ENCODE data around the gene RAD51B.
"Not testable (repeated sequence)": the region's sequence is repeated elsewhere in the genome, so short reads cannot be mapped to it uniquely, and the experiment has no call there.

Gene RAD51B

DNA sequence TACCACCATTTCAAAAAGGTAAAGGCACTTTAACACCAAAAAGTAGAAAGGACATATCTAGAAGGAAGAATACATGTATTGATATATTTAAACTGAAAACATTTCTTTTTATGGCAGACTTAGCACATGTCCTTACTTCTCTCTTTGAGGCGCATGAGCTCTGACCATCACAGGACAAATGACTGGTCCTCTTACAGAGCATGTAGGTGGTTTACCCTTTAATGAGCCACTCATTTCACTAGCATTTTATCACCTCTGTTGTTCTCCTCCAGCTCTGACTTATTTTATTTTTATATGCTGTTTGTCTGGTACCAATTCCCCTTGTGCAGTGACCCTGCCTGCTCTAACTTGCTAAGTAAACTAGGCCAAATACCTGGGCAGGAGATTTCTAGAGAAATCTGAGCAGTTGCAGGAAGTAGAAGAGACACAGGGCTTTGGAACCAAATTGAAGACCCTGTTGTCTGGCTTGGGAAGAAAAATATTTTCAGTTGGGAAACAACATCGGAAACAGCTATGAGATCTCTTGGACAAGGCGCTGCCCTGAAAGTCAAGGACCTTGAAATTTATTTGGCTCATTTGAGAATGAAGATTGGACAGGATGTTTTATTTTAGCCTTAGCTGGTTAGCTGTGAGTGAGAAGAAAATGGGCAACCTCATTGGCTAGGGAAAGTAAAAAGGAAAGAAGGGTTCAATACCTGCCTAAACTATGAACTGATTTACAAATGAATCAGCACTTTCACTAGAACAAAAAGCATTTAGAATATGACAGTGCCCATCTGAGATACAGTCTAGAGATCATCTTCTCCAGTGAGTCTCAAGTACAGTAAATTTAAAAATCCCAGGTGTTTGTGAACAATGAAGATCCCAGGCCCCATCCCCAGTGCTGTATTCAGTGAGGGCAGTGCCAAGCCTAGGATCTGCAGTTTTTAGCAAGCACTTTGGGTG is 598.9 kb downstream of the RAD51B start:
- no peaks in the 10 kb centered on the region for H3K36me3 Mint-ChIP-seq (ENCODE audit: low read depth)
- no peak overlapping the region for H3K4me3 Mint-ChIP-seq
- peaks cover 4% of the 10 kb centered on the region for H3K4me1 Mint-ChIP-seq (ENCODE audit: low read depth)
- H3K27ac Mint-ChIP-seq = no peak overlapping the region
- H3K9me3 Mint-ChIP-seq = no peaks in the 10 kb centered on the region
- H3K27me3 Mint-ChIP-seq (ENCODE audit: low read depth) = no peaks in the 10 kb centered on the region

DNA sequence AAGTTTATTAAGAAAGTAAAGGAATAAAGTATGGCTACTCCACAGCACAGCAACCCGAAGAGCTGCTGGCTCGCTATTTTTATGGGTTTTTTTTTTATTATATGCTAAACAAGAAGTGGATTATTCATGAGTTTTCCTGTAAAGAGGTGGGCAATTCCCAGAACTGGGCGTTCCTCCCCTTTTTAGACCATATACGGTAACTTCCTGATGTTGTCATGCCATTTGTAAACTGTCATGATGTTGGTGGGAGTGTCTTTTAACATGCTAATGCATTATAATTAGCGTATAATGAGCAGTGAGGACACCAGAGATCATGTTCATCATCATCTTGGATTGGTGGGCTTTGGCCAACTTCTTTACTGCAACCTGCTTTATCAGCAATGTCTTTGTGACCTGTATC is 600.8 kb downstream of the RAD51B start:
- H3K36me3 Mint-ChIP-seq (ENCODE audit: low read depth) = no peaks in the 10 kb centered on the region
- no peaks in the 10 kb centered on the region for H3K9me3 Mint-ChIP-seq
- H3K4me3 Mint-ChIP-seq = no peak overlapping the region
- H3K4me1 Mint-ChIP-seq (ENCODE audit: low read depth) = peaks cover 4% of the 10 kb centered on the region
- no peak overlapping the region for H3K27ac Mint-ChIP-seq
- no peaks in the 10 kb centered on the region for H3K27me3 Mint-ChIP-seq (ENCODE audit: low read depth)

DNA sequence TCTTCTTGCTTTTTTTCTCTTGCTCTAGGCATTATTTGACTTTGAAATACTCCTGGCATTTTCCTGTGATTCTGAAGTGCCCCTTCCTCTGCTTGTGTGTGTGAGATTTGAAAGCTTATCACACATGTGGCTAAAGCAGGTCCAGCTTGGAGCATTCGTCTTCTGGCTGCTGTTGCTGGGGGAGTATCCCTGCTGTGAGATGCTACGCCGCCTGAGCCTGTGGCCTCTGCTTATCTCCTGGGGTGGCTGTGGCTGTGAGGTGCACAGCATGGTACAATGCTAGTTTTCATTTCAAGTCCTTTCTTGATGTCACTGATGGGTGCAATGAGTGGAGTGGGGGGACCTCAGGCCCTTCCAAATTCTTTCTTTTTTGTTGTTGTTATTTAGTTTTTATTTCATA is 601.5 kb downstream of the RAD51B start:
- H3K27me3 Mint-ChIP-seq (ENCODE audit: low read depth) = no peaks in the 10 kb centered on the region
- peaks cover 4% of the 10 kb centered on the region for H3K4me1 Mint-ChIP-seq (ENCODE audit: low read depth)
- H3K4me3 Mint-ChIP-seq = no peak overlapping the region
- no peak overlapping the region for H3K27ac Mint-ChIP-seq
- H3K36me3 Mint-ChIP-seq (ENCODE audit: low read depth) = no peaks in the 10 kb centered on the region
- no peaks in the 10 kb centered on the region for H3K9me3 Mint-ChIP-seq

DNA sequence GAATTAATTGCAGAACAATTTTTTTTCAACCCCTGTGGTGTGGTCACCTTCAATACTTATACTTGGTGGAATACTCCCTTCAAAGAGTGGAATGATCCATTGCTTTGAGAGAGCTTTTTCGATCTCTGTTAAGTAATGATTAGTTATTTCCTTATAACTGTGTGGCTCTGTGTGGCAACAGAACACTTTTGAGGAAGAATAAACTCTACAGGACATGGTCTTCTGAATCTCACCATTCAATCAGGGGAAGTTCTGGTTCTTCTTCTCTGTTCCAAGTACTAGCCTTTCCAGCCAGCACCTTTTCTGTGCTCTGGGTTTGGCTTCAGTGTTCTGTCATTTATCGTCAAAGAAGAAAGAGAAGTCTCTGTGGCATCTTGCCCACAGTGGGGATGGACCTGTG is 604.1 kb downstream of the RAD51B start:
- Mint-ChIP-seq H3K4me1 (ENCODE audit: low read depth) (peaks cover 4% of the 10 kb centered on the region), H3K27ac (no peak overlapping the region), H3K36me3 (ENCODE audit: low read depth) (no peaks in the 10 kb centered on the region), H3K9me3 (no peaks in the 10 kb centered on the region), H3K4me3 (no peak overlapping the region), H3K27me3 (ENCODE audit: low read depth) (no peaks in the 10 kb centered on the region)

DNA sequence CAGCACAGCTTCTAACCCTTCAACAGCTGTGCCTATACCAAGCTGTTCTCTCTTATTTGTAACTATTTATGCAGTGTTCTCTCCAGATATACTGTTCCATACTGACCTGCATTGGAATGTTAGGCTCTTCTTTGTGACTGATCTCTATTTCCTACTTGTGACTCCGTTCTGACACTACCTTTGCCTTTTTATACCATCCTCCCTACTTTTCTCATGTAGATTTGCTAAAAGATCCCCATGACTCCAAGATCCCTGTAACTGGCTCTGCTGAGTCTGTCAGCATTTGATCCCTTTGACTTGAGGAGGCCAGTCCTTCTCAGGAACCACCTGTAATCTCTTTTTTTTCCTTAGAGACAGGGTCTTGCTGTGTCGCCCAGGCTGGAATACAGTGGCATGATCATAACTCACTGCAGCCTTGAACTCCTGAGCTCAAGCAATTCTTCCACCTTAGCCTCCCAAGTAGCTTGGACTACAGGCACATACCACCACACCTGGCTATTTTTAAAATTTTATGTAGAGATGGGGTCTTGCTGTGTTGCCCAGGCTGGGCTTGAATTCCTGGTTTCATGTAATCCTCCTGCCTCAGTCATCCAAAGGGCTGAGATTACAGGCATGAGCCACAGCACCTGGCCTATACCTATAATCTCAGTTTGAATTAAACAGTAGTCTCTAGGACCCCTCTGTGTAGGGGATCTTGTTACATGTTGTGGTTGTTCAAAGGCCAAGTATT is 605.0 kb downstream of the RAD51B start:
- Mint-ChIP-seq H3K27ac (no peak overlapping the region), H3K4me3 (no peak overlapping the region), H3K4me1 (ENCODE audit: low read depth) (peaks cover under 1% of the 10 kb centered on the region), H3K9me3 (peaks cover 7% of the 10 kb centered on the region), H3K36me3 (ENCODE audit: low read depth) (no peaks in the 10 kb centered on the region), H3K27me3 (ENCODE audit: low read depth) (no peaks in the 10 kb centered on the region)

DNA sequence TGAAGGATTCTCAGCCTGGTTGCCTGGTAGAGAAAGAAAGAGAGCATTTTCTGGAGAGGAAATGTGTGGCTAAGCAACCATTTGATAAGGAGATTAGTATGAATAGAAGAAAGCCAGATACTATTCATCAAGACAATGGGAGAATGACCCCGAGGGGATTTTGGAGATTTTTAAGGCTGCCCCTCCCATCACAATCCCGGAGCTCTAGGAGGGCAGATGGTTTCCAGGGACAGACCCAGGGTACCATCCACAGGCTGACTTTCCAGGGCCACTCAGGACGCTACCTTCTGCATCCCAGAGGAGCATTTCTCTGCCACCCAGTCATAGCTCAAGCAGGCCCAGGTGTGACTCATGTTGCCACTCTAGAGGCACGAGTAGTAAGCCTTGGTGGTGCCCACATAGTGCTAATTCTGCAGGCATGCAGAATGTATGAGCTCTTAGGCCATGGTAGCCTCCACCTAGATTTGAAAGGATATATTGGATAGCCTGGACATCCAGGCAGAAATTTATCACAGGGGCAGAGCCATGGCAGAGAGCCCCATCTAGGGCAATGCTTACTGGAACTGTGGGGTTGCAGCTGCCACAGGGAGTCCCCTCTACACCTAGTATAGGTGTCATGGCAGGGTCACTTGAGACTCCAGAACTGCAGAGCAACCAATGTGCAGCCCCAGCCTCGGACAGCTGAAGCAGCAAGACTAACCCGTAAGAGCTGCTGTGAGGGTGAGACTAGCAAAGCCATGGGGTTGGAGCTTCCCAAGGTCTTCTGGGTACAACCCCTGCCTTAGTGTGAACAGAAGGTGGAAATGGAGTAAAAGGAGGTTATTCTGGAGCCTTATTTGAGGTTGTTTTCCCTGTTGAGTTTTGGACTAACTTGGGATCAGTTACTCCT is 607.3 kb downstream of the RAD51B start:
- Mint-ChIP-seq H3K4me1 (ENCODE audit: low read depth) (no peaks in the 10 kb centered on the region), H3K36me3 (ENCODE audit: low read depth) (peaks cover 6% of the 10 kb centered on the region), H3K4me3 (no peak overlapping the region), H3K27ac (no peak overlapping the region), H3K27me3 (ENCODE audit: low read depth) (peaks cover 5% of the 10 kb centered on the region), H3K9me3 (peaks cover 14% of the 10 kb centered on the region)

DNA sequence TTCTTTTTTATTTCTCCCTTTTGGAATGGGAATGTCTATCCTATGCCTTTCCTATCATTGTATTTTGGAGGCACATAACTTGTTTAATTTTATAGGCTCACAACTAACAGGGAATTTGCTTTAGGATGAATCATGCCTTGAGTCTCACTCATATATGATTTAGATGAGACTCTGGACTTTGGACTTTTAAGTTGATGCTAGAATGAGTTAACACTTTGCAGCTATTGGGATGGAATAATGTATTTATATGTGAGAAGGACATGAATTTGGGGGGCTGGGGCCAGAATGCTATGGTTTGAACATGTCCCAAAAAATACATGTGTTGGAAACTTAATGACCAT is 607.9 kb downstream of the RAD51B start:
- Mint-ChIP-seq H3K27me3 (ENCODE audit: low read depth) (peaks cover 5% of the 10 kb centered on the region), H3K36me3 (ENCODE audit: low read depth) (peaks cover 6% of the 10 kb centered on the region), H3K27ac (no peak overlapping the region), H3K4me3 (no peak overlapping the region), H3K9me3 (peaks cover 14% of the 10 kb centered on the region), H3K4me1 (ENCODE audit: low read depth) (no peaks in the 10 kb centered on the region)

DNA sequence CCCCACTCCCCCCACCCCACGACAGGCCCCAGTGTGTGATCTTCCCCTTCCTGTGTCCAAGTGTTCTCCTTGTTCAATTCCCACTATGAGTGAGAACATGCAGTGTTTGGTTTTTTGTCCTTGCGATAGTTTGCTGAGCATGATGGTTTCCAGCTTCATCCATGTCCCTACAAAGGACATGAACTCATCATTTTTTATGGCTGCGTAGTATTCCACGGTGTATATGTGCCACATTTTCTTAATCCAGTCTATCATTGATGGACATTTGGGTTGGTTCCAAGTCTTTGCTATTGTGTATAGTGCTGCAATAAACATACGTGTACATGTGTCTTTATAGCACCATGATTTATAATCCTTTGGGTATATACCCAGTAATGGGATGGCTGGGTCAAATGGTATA is 609.3 kb downstream of the RAD51B start:
- H3K9me3 Mint-ChIP-seq = peaks cover 14% of the 10 kb centered on the region
- not testable (repeated sequence) for H3K36me3 Mint-ChIP-seq (ENCODE audit: low read depth); H3K27me3 Mint-ChIP-seq (ENCODE audit: low read depth); H3K4me1 Mint-ChIP-seq (ENCODE audit: low read depth); H3K4me3 Mint-ChIP-seq; H3K27ac Mint-ChIP-seq

DNA sequence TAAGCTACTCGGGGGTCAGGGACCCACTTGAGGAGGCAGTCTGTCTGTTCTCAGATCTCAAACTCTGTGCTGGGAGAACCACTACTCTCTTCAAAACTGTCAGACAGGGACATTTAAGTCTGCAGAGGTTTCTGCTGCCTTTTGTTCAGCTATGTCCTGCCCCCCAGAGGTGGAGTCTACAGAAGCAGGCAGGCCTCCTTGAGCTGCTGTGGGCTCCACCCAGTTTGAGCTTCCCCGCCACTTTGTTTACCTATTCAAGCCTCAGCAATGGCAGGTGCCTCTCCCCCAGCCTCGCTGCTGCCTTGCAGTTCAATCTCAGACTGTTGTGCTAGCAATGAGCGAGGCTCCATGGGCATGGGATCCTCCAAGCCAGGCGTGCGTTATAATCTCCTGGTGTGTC is 614.6 kb downstream of the RAD51B start:
- not testable (repeated sequence) for H3K27ac Mint-ChIP-seq; H3K4me1 Mint-ChIP-seq (ENCODE audit: low read depth); H3K36me3 Mint-ChIP-seq (ENCODE audit: low read depth); H3K27me3 Mint-ChIP-seq (ENCODE audit: low read depth); H3K4me3 Mint-ChIP-seq
- H3K9me3 Mint-ChIP-seq = peaks cover 27% of the 10 kb centered on the region

DNA sequence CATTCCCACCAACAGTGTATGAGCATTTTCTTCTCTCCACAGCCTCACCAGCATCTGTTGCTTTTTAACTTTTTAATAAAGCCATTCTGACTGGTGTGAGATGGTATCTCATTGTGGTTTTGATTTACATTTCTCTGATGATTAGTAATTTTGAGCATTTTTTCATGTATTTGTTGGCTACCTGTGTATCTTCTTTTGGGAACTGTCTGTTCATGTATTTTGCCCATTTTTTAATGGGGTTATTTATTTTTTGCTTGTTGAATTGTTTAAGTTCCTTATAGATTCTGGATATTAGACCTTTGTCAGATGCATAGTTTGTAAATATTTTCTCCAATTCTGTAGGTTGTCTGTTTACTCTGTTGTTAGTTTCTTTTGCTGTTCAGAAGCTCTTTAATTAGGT is 616.1 kb downstream of the RAD51B start:
- H3K9me3 Mint-ChIP-seq = peaks cover 21% of the 10 kb centered on the region
- not testable (repeated sequence) for H3K4me1 Mint-ChIP-seq (ENCODE audit: low read depth); H3K36me3 Mint-ChIP-seq (ENCODE audit: low read depth); H3K27ac Mint-ChIP-seq; H3K27me3 Mint-ChIP-seq (ENCODE audit: low read depth); H3K4me3 Mint-ChIP-seq

DNA sequence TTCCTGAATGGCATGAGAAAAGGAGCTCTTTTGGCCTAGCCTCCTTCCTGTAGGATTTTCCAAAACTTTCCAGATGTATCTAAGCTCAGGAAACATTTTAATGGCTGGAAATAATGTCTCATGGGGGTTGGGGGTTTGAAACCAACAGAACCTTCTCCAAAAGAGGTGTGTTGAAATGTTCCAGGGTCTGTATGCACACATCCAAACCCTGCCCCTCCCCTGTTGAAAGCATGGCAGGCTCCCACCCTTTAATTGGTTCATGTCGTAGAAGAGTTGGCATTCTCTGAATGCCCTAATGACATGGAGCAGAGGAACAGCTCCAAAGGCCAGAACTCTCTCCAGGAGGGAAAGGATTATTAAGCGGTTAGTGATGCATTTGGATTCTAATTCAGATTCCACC is 620.1 kb downstream of the RAD51B start:
- H3K9me3 Mint-ChIP-seq = peaks cover 16% of the 10 kb centered on the region
- H3K36me3 Mint-ChIP-seq (ENCODE audit: low read depth) = no peaks in the 10 kb centered on the region
- H3K4me3 Mint-ChIP-seq = no peak overlapping the region
- no peaks in the 10 kb centered on the region for H3K27me3 Mint-ChIP-seq (ENCODE audit: low read depth)
- no peaks in the 10 kb centered on the region for H3K4me1 Mint-ChIP-seq (ENCODE audit: low read depth)
- H3K27ac Mint-ChIP-seq = no peak overlapping the region

DNA sequence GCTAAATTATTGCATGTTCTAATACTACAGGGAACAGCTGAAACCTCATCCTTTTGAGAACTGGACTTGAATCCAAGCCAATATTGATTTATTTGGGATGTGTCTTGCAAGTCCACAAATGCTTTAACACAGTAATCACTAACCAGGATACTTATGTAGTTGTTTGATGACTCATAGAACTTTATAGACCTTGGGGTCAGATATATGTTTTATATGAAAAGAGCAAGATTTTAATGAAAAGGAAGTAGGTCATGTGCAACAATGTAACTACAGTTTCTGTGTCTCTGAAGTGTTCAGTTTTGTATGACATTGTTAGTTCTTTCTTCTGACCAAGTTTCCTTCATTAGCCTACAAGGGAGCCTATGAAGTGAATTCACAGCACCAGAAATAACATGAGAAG is 621.2 kb downstream of the RAD51B start:
- H3K9me3 Mint-ChIP-seq = peaks cover 15% of the 10 kb centered on the region
- no peaks in the 10 kb centered on the region for H3K36me3 Mint-ChIP-seq (ENCODE audit: low read depth)
- H3K4me3 Mint-ChIP-seq = no peak overlapping the region
- H3K27me3 Mint-ChIP-seq (ENCODE audit: low read depth) = no peaks in the 10 kb centered on the region
- no peaks in the 10 kb centered on the region for H3K4me1 Mint-ChIP-seq (ENCODE audit: low read depth)
- H3K27ac Mint-ChIP-seq = no peak overlapping the region

DNA sequence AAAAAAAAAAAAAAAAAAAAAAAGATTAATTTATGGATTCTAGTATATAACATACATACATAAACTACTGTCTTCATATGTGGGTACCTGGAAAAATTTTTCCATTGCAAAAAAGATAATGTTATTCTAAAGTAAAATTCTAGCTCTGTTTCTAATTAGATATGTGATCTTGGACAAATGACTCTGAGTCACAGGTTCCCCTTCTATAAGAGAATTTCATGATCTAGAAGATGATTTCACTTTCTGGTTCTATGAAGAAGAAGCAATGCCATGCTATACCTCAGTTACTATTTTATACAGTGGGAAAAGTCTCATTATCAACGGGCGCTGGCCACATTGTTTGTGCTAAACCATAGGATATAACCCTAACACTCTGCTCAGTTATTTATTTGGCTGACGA is 622.0 kb downstream of the RAD51B start:
- Mint-ChIP-seq H3K27me3 (ENCODE audit: low read depth) (no peaks in the 10 kb centered on the region), H3K27ac (no peak overlapping the region), H3K9me3 (peaks cover 7% of the 10 kb centered on the region), H3K4me1 (ENCODE audit: low read depth) (no peaks in the 10 kb centered on the region), H3K4me3 (no peak overlapping the region), H3K36me3 (ENCODE audit: low read depth) (no peaks in the 10 kb centered on the region)

DNA sequence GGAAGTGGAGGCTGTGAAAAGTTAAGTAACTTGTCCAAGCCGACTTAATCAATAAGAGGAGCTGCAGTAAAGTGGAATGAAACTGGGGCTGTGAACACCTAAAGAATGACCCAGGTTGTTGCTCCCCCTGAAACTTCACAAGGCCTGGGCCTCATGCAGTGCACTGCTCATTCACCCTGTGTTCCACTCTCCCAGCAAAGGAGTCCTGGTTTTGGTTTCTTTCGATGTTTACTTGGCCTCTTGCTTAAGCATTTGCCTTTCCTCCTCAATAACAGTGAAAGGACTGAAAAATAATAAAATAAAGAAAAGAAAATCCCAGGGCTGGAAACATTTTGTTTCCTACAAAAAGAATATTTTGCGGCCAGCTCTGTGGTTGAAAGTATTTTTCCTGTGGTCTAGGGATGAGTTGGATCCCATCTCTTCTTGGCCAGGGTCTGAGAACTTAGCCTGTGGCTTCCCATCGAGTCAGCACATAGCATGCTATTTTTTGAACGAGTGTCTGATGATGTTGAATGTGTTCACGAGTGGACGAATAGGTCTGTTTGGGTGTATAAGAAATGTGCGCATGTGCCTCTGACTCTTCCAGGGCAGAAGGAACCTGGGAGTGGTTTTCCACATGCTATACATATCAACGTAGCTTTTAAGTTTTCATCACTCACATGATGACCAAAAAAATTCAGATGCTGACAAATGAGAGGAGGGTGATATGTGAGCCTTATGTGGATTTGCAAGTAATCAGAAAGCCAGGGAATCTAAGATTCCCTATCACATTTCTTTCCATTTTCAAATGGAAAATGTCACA is 623.5 kb downstream of the RAD51B start:
- Mint-ChIP-seq H3K36me3 (ENCODE audit: low read depth) (peaks cover 2% of the 10 kb centered on the region), H3K27me3 (ENCODE audit: low read depth) (no peaks in the 10 kb centered on the region), H3K4me1 (ENCODE audit: low read depth) (no peaks in the 10 kb centered on the region), H3K9me3 (no peaks in the 10 kb centered on the region), H3K27ac (no peak overlapping the region), H3K4me3 (no peak overlapping the region)

Data from T-helper 1 cell treated with Interleukin-12 subunit alpha and Interleukin-12 subunit beta and Interleukin-4 antibody, amounts not matched to agents 30 μg/mL and 1 μg/mL, for 36 hours (primary cell).